Loucy (cell line): ENCODE data around the gene KIDINS220.

Source experiments
- H2AFZ ChIP-seq: fragments of 200-600 bp; sonication (generic); 2 replicates; pipeline ENCODE4 v1.6.0; 2016; ENCODE audit warnings: antibody characterized with exemption, mild to moderate bottlenecking, low read length, moderate library complexity
- H3F3A ChIP-seq: fragments of 200-600 bp; 2 replicates; pipeline ENCODE4 v1.6.0; 2016; ENCODE audit warnings: antibody characterized with exemption, low read depth, mild to moderate bottlenecking
- H3K27me3 ChIP-seq: fragments of 200-600 bp; sonication (generic); 2 replicates; pipeline ENCODE4 v1.6.1; 2014; ENCODE audit warnings: low read length, mild to moderate bottlenecking; ENCODE audit not compliant: insufficient read depth, poor library complexity, severe bottlenecking
- H3K36me3 ChIP-seq: fragments of 200-600 bp; sonication (generic); 2 replicates; pipeline ENCODE4 v1.6.1; 2016; ENCODE audit warnings: low read length; ENCODE audit not compliant: insufficient read depth
- H3K4me1 ChIP-seq: fragments of 200-600 bp; sonication (generic); 2 replicates; pipeline ENCODE4 v1.5.1; 2014; ENCODE audit warnings: low read length, mild to moderate bottlenecking; ENCODE audit not compliant: insufficient read depth, poor library complexity, severe bottlenecking
- H3K4me2 ChIP-seq: fragments of 200-600 bp; sonication (generic); 2 replicates; pipeline ENCODE4 v1.6.0; 2014; ENCODE audit warnings: antibody characterized with exemption, low read length, low read depth, mild to moderate bottlenecking; ENCODE audit not compliant: poor library complexity, severe bottlenecking
- H3K4me3 ChIP-seq: fragments of 200-600 bp; sonication (generic); 2 replicates; pipeline ENCODE4 v1.5.1; 2014; ENCODE audit warnings: low read length, mild to moderate bottlenecking, mixed read lengths; ENCODE audit not compliant: poor library complexity, severe bottlenecking
- H3K79me2 ChIP-seq: fragments of 200-600 bp; sonication (generic); 2 replicates; pipeline ENCODE4 v1.6.1; 2014; ENCODE audit warnings: low read length; ENCODE audit not compliant: insufficient read depth
- H3K9ac ChIP-seq: fragments of 200-600 bp; sonication (generic); 2 replicates; pipeline ENCODE4 v1.6.0; 2014; ENCODE audit warnings: mild to moderate bottlenecking, low read depth, low read length, moderate library complexity; ENCODE audit not compliant: poor library complexity, severe bottlenecking
- H3K9me2 ChIP-seq: fragments of 200-600 bp; sonication (generic); replicated peaks from 2 replicates; pipeline ENCODE4 v1.6.1; 2016; ENCODE audit warnings: low read depth, low read length, mixed read lengths
- H3K9me3 ChIP-seq: fragments of 200-600 bp; sonication (generic); 2 replicates; pipeline ENCODE4 v1.6.1; 2014; ENCODE audit warnings: mild to moderate bottlenecking, antibody characterized with exemption, low read length, low read depth; ENCODE audit not compliant: insufficient read depth
- H4K20me1 ChIP-seq: fragments of 200-600 bp; sonication (generic); 2 replicates; pipeline ENCODE4 v1.6.0; 2014; ENCODE audit warnings: antibody characterized with exemption, low read length, mild to moderate bottlenecking; ENCODE audit not compliant: insufficient read depth, poor library complexity, severe bottlenecking
- EZH2phosphoT487 ChIP-seq: fragments of 200-600 bp; IDR thresholded peaks from 2 replicates; pipeline ENCODE4 v1.6.1; 2018; ENCODE audit warnings: antibody characterized with exemption, mild to moderate bottlenecking, moderate library complexity, borderline replicate concordance
- TF ChIP-seq, protein P1 (sequence below): fragments of 200-600 bp; sonication (generic); conservative IDR thresholded peaks from 2 replicates; pipeline ENCODE4 v1.5.1; 2014; ENCODE audit warnings: mild to moderate bottlenecking, antibody characterized with exemption, low read length

KIDINS220 gene

GRCh38 chr2:8714971-8715370 lies 122.4 kb downstream of the KIDINS220 start:
- Histone ChIP-seq H3K9ac (no peak overlapping the region), H3F3A (no peaks in the 10 kb centered on the region), H3K9me3 (no peaks in the 10 kb centered on the region), H3K4me1 (no peaks in the 10 kb centered on the region), H3K79me2 (no peaks in the 10 kb centered on the region), H3K9me2 (no peaks in the 10 kb centered on the region), H3K27me3 (no peaks in the 10 kb centered on the region), H3K4me2 (no peak overlapping the region), H2AFZ (no peak overlapping the region), H3K4me3 (no peak overlapping the region), H4K20me1 (no peaks in the 10 kb centered on the region), H3K36me3 (no peaks in the 10 kb centered on the region)
- TF ChIP-seq, protein P1, sequence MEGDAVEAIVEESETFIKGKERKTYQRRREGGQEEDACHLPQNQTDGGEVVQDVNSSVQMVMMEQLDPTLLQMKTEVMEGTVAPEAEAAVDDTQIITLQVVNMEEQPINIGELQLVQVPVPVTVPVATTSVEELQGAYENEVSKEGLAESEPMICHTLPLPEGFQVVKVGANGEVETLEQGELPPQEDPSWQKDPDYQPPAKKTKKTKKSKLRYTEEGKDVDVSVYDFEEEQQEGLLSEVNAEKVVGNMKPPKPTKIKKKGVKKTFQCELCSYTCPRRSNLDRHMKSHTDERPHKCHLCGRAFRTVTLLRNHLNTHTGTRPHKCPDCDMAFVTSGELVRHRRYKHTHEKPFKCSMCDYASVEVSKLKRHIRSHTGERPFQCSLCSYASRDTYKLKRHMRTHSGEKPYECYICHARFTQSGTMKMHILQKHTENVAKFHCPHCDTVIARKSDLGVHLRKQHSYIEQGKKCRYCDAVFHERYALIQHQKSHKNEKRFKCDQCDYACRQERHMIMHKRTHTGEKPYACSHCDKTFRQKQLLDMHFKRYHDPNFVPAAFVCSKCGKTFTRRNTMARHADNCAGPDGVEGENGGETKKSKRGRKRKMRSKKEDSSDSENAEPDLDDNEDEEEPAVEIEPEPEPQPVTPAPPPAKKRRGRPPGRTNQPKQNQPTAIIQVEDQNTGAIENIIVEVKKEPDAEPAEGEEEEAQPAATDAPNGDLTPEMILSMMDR = no peak
- TF ChIP-seq EZH2phosphoT487 = no peak

DNA sequence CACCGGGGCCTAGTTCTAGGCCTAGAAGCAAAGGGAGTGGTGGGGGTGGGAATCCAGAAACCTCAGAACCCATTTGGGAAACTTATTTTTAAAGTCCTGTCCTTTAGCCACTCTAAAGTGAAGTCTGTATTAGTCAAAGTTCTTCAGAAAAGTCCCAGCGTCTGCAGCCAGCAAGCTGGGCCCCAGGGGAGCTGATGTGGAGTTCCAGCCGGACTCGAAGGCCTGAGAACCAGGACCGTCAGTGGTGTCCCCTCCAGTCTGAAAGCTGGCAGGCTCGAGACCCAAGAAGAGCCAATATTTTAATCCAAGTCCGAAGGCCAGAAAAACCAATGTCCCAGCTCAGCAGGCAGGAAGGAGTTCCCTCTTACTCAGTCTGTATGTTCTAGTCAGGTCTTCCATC lies 123.1 kb downstream of the KIDINS220 start:
- H3K9me3 ChIP-seq = no peaks in the 10 kb centered on the region
- no peaks in the 10 kb centered on the region for H3K4me1 ChIP-seq
- no peak overlapping the region for H2AFZ ChIP-seq
- no peaks in the 10 kb centered on the region for H4K20me1 ChIP-seq
- no peak for TF ChIP-seq EZH2phosphoT487
- TF ChIP-seq, protein P1 = no peak
- H3K27me3 ChIP-seq = no peaks in the 10 kb centered on the region
- H3K36me3 ChIP-seq = no peaks in the 10 kb centered on the region
- H3K4me2 ChIP-seq = no peak overlapping the region
- H3K4me3 ChIP-seq = no peak overlapping the region
- H3F3A ChIP-seq = no peaks in the 10 kb centered on the region
- H3K9ac ChIP-seq = no peak overlapping the region
- H3K79me2 ChIP-seq = no peaks in the 10 kb centered on the region
- no peaks in the 10 kb centered on the region for H3K9me2 ChIP-seq

DNA sequence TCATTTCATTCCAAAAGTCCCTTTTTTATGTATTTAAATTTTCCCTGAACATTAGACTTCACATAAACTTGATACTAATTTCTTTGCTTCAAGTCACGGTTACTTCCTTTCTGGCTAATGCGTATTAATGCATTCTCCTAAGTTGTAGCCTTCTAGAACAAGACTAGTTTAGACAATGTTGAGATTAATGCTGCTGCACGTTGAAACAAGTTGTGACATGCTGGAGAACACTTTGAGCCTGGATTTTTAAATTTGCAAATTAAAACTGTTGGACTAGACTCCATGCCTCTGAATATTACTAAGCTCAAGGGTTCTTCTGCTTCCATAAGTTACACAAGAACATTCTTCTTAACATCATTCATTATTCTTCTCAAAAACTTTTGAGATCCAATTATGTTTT lies 126.5 kb downstream of the KIDINS220 start:
- TF ChIP-seq, protein P1 = no peak
- no peak for TF ChIP-seq EZH2phosphoT487
- Histone ChIP-seq H2AFZ (no peak overlapping the region), H3K9ac (no peak overlapping the region), H3K79me2 (no peaks in the 10 kb centered on the region), H3K9me2 (no peaks in the 10 kb centered on the region), H3K36me3 (no peaks in the 10 kb centered on the region), H3K4me3 (no peak overlapping the region), H3K4me1 (no peaks in the 10 kb centered on the region), H3K27me3 (no peaks in the 10 kb centered on the region), H3F3A (no peaks in the 10 kb centered on the region), H3K4me2 (no peak overlapping the region), H3K9me3 (no peaks in the 10 kb centered on the region), H4K20me1 (no peaks in the 10 kb centered on the region)
